ENCODE data around the gene LAPTM5.
"Not testable (repeated sequence)": the region's sequence is repeated elsewhere in the genome, so short reads cannot be mapped to it uniquely, and the experiment has no call there.

Gene LAPTM5

DNA sequence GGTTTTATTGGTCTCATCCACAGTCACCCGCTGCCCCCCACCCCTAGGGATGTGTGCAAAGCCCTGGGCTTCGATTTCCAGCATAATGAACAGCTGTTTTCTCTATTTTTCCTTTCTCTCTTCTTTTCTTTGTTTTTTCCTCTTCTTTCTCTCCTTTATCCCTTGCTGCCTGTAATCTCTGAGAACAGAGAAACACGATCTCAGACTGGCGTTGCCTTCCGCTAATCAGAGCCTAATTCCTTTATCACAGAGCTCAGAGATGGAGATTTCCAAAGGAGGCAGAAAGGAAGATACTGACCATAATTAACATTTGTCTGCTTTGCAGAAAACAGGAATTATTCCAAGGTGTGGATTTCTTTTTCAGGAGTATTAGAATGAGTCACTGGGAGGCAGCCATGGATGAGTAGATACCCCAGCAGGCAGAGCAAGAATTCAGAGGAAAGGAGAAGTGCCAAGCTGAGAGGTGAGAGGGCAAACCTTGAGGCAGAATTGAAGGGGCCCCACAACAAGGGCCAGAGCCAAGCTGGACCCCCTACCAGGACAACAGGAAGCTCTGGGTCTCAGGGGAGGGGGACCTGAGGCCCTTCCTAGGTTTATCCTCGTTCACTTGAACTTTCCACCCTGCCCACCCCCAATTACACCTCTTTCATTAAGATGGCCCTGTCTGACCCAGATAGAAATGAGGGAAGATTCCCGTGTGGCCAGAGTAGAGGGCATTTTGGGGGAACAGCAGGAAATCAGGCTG lies 67.5 kb downstream of the LAPTM5 start:
- in situ Hi-C loops (cut with HindIII; ENCODE audit: low sequenced_read_pairs): no loop called here
- DNase-seq (ENCODE audit: low read depth, low spot score): no peak
- no peak overlapping the region for H3K4me3 ChIP-seq (ENCODE audit: low read depth, low read length)
- TF ChIP-seq, protein P1, sequence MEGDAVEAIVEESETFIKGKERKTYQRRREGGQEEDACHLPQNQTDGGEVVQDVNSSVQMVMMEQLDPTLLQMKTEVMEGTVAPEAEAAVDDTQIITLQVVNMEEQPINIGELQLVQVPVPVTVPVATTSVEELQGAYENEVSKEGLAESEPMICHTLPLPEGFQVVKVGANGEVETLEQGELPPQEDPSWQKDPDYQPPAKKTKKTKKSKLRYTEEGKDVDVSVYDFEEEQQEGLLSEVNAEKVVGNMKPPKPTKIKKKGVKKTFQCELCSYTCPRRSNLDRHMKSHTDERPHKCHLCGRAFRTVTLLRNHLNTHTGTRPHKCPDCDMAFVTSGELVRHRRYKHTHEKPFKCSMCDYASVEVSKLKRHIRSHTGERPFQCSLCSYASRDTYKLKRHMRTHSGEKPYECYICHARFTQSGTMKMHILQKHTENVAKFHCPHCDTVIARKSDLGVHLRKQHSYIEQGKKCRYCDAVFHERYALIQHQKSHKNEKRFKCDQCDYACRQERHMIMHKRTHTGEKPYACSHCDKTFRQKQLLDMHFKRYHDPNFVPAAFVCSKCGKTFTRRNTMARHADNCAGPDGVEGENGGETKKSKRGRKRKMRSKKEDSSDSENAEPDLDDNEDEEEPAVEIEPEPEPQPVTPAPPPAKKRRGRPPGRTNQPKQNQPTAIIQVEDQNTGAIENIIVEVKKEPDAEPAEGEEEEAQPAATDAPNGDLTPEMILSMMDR (IDR thresholded peaks at IDR 0.05; ENCODE audit: low read depth, low read length): no peak

DNA sequence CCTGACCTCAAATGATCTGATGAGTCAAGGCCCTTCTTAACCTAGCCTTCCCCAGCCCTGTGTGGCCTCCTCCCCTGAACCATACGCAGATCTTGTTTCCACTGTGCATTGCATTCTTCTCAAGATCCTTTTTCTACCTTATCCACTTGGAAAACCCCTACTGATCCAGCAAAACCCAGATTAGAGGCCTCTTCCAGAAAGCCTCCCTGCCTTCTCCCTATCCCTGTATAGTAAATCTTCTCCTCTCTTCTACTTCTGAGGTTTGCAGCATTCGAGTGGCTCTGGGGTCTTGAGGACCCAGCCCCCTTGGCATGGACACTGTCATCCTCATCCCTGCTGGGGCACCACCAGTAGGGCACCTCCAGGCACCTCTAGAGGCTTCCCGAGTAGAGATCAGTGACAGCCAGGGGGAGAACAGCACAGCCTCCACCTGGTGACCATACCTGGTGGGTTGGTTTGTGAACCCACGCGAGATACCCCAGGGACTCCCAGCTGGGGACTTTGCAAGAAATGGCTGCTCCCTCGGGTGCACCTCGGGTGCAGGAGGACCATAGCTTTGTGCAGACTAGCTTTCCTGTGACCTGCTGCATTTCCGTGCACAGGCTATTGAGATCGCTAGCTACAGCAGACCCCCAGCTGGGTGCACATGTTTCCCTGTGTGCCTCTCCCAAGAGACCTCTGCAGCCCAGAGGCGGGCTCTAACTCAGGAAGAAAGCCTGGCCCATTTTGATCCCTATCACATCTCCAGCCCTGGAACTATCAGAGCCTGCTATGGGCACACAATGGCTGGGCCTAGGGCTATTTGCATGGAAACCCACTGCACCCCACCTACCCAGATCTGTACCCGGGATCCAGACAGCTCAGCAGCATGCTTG lies 68.4 kb downstream of the LAPTM5 start:
- in situ Hi-C loops (cut with HindIII; ENCODE audit: low sequenced_read_pairs): no loop called here
- TF ChIP-seq, protein P1 (IDR thresholded peaks at IDR 0.05; ENCODE audit: low read depth, low read length): no peak

DNA sequence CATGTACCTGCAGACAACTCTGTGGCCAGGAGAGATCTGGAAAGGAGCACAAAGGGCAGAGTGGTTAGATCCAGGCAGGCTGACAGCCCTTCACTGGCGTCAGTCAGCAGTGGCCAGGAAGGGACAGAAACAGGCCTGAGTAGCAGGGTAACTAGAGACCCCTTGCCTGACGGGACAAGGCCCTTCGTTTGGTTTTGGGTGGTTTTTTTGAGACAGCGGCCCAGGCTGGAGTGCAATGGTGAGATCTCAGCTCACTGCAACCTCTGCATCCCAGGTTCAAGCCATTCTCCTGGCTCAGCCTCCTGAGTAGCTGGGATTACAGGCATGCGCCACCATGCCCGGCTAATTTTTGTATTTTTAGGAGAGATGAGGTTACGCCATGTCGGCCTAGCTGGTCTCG lies 69.1 kb downstream of the LAPTM5 start:
- in situ Hi-C loops (cut with HindIII; ENCODE audit: low sequenced_read_pairs); DNase-seq (ENCODE audit: low read depth, low spot score); H3K4me3 ChIP-seq (ENCODE audit: low read depth, low read length): not testable (repeated sequence)

More for the DNA sequence above, 68.4 kb downstream of the LAPTM5 start:
- DNase-seq (ENCODE audit: low read depth, low spot score): no peak
- H3K4me3 ChIP-seq (ENCODE audit: low read depth, low read length): no peak overlapping the region

DNA sequence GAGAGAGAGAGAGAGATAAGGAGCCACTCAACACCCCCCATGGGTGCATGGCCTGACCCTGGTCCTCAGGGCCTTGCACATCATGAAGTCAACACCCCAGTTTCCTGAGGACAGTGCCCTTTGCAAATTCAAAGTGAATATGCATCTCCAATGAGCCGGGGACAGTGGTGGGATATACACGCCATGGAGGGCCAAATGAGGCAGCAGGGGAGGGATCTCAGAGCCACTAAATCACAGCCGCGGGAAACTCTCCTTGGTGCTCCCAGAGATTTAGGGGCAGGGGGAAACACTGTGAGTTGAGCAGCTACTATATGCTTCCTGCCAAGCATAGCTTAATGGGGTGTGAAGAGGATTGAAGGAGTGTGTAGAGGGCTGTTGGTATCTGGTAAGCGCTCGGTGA lies 69.7 kb downstream of the LAPTM5 start:
- DNase-seq (ENCODE audit: low read depth, low spot score): no peak
- no peak overlapping the region for H3K4me3 ChIP-seq (ENCODE audit: low read depth, low read length)
- TF ChIP-seq, protein P1 (IDR thresholded peaks at IDR 0.05; ENCODE audit: low read depth, low read length): no peak
- in situ Hi-C loops (cut with HindIII; ENCODE audit: low sequenced_read_pairs): no loop called here

DNA sequence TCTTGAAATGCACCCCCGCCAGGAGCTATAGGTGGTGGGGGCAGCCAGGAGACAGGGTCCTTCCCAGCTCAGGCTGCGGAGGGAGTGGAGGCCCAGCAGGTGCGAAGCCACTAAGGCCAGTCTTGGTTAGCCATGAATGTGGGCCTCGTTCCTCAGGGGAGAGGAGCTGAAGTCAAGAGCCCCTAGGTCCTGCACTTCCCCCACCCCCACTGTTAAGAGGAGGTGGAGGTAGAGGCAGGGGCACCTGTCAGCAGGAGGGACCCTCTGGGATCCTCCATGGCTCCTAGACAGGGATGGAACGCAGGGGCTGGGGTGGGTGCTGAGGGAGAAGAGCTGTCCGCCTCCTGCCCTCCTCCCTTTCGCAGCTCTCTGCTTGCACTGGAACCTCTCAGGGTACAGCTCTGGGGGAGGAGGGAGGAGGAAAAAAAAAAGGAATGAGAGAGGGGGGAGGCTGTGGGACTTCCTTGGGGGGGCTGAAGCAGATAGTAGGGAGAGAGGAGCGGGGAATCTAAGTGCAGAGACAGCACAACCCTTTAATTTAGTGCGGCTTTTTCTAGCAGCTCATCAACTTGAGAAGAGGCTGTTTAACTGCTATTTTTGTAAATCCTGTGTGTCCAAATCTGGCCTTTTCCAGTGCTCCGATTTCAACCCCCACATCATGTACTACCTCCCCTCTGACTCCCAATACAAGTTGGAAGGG lies 71.2 kb downstream of the LAPTM5 start:
- no peak for DNase-seq (ENCODE audit: low read depth, low spot score)
- H3K4me3 ChIP-seq (ENCODE audit: low read depth, low read length): no peak overlapping the region
- in situ Hi-C loops (cut with HindIII; ENCODE audit: low sequenced_read_pairs): no loop called here
- TF ChIP-seq, protein P1 (IDR thresholded peaks at IDR 0.05; ENCODE audit: low read depth, low read length): no peak

DNA sequence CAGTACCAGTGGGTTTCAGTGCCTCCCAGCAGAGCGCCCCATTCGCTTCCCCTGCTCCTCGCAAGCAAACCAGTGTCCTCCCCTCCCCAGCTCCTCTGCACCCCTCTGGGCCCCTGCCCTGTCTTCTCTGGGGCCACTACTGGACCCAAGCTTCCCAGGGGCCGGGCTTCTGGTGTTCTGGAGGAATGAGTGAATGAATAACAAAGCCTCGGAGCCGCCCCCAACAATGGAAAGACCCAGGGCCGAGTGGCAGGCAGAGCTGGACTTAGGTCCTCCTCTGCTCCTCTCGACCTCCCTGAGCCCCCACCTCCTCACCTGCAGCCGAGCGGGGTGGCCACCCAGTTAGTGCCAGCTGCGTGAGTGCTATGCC lies 71.8 kb downstream of the LAPTM5 start:
- DNase-seq (ENCODE audit: low read depth, low spot score): no peak
- TF ChIP-seq, protein P1 (IDR thresholded peaks at IDR 0.05; ENCODE audit: low read depth, low read length): no peak
- no peak overlapping the region for H3K4me3 ChIP-seq (ENCODE audit: low read depth, low read length)
- in situ Hi-C loops (cut with HindIII; ENCODE audit: low sequenced_read_pairs): no loop called here
